GM10248 (cell line): ENCODE results near the gene APOBEC3C.
"Not testable (repeated sequence)": the region's sequence is repeated elsewhere in the genome, so short reads cannot be mapped to it uniquely, and the experiment has no call there.

ENCODE experiments used
- CTCF ChIA-PET: fragments of 300-600 bp; sonication (Branson Sonifier 250); formaldehyde crosslinking; extraction: SDS; loops from one replicate; lab custom pipeline; 2021; ENCODE audit warnings: antibody characterized with exemption; lab: Yijun Ruan, JAX
- POLR2A ChIA-PET: fragments of 350-650 bp; sonication (Branson Sonifier 250); formaldehyde crosslinking; extraction: SDS; loops from one replicate; lab custom pipeline; 2020; ENCODE audit warnings: antibody characterized with exemption; lab: Yijun Ruan, JAX
- DNase-seq: peaks from one replicate; pipeline ENCODE4 v3.0.0; 2012; ENCODE audit errors: extremely low spot score
- CTCF ChIP-seq: IDR thresholded peaks from 2 replicates; pipeline ENCODE4 v1.5.1; 2012; ENCODE audit warnings: mild to moderate bottlenecking, low read depth; ENCODE audit errors: extremely low read depth, missing control alignments, control extremely low read depth

APOBEC3C gene

GRCh38 chr22:38973289-38974169 is 40.5 kb upstream of the APOBEC3C start:
- ChIA-PET CTCF (interaction anchor here (0.6 to 3.6 kb wide), 16 partner anchors 8 to 226 kb away, joined by 3 to 28 read pairs (median 4); partner anchors contain the start of gene APOBEC3B), POLR2A (no interaction called here)
- DNase-seq, result peak; percentile 80
- TF ChIP-seq CTCF, result peak; percentile 94

- no peak for TF ChIP-seq CTCF
- ChIA-PET POLR2A (no interaction called here), CTCF (interaction anchor here (0.8 to 3.6 kb wide), 14 partner anchors 8 to 174 kb away, joined by 3 to 28 read pairs (median 3); partner anchors contain the start of gene APOBEC3B)
- DNase-seq, result no peak
Observed at GRCh38 chr22:38974170-38974825, 39.8 kb upstream of the APOBEC3C start.

GRCh38 chr22:38974826-38975175 is 39.3 kb upstream of the APOBEC3C start:
- TF ChIP-seq CTCF, result no peak
- ChIA-PET POLR2A (no interaction called here), CTCF (interaction anchor here (1.0 to 3.6 kb wide), 5 partner anchors 9 to 105 kb away, joined by 3 to 28 read pairs (median 3); no protein-coding TSS in a partner anchor)
- no peak for DNase-seq

GRCh38 chr22:38977289-38977688 is 36.8 kb upstream of the APOBEC3C start:
- POLR2A ChIA-PET, DNase-seq, CTCF ChIA-PET: not testable (repeated sequence)

GRCh38 chr22:38980587-38980986 is 33.5 kb upstream of the APOBEC3C start:
- CTCF ChIA-PET, result interaction anchor here (1.3 to 3.9 kb wide), 2 partner anchors 10 to 24 kb away, joined by 6 to 20 read pairs; no protein-coding TSS in a partner anchor
- DNase-seq, POLR2A ChIA-PET: not testable (repeated sequence)

GRCh38 chr22:38981005-38981991 is 32.8 kb upstream of the APOBEC3C start:
- DNase-seq, result no peak
- ChIA-PET POLR2A (no interaction called here), CTCF (interaction anchor here (0.6 to 3.9 kb wide), 9 partner anchors 7 to 110 kb away, joined by 3 to 20 read pairs (median 3); no protein-coding TSS in a partner anchor)
- TF ChIP-seq CTCF, result peak; percentile 52
